Activated CD8-positive, alpha-beta T cell treated with anti-CD3 and anti-CD28 coated beads, Interleukin-2, amount 10 ng/mL, durations not matched to agents 7 days and 5 days (primary cell): Measurements from ENCODE around the gene PTPN1. TPM values are rescaled to one million over a fixed set of nuclear protein-coding genes. Genes with fewer than 3 reads are reported as not detected.

Experiments
- ATAC-seq: fragments of 150-1000 bp; cut with Tn5 transposase; one replicate; pipeline ENCODE4 v1.10.0; 2021; ENCODE audit warnings: moderate library complexity
- CTCF ChIA-PET: fragments of 350-600 bp; sonication (Branson Sonifier 250); formaldehyde crosslinking; loops from one replicate; lab custom pipeline; 2021; ENCODE audit warnings: antibody characterized with exemption; lab: Charles Lee
- POLR2A ChIA-PET: fragments of 350-600 bp; sonication (Branson Sonifier 250); formaldehyde crosslinking; loops from one replicate; lab custom pipeline; 2021; ENCODE audit warnings: antibody characterized with exemption; lab: Charles Lee
- DNase-seq: peaks from one replicate; pipeline ENCODE4 v3.0.0-alpha.2; 2020
- H3K27ac Mint-ChIP-seq: one replicate; pipeline ENCODE4 v1.8.0; 2021; ENCODE audit warnings: mild to moderate bottlenecking, mixed read lengths
- H3K27me3 Mint-ChIP-seq: one replicate; pipeline ENCODE4 v1.8.0; 2021; ENCODE audit warnings: low read depth, mixed read lengths
- H3K36me3 Mint-ChIP-seq: one replicate; pipeline ENCODE4 v1.8.0; 2021; ENCODE audit warnings: low read depth, mixed read lengths
- H3K4me1 Mint-ChIP-seq: one replicate; pipeline ENCODE4 v1.8.0; 2021; ENCODE audit warnings: low read depth, mixed read lengths
- H3K4me3 Mint-ChIP-seq: one replicate; pipeline ENCODE4 v1.8.0; 2021; ENCODE audit warnings: mild to moderate bottlenecking, mixed read lengths
- H3K9me3 Mint-ChIP-seq: one replicate; pipeline ENCODE4 v1.8.0; 2022; ENCODE audit warnings: mixed read lengths; ENCODE audit not compliant: insufficient read depth
- total RNA-seq, 2 experiments: library from RNA; stranded (reverse); gene quantifications; one replicate each; pipeline ENCODE4 v1.2.3, GENCODE V29; 2021

Gene PTPN1
- total RNA-seq = 10 to 100 TPM; 59.7 to 62.5 TPM

DNA sequence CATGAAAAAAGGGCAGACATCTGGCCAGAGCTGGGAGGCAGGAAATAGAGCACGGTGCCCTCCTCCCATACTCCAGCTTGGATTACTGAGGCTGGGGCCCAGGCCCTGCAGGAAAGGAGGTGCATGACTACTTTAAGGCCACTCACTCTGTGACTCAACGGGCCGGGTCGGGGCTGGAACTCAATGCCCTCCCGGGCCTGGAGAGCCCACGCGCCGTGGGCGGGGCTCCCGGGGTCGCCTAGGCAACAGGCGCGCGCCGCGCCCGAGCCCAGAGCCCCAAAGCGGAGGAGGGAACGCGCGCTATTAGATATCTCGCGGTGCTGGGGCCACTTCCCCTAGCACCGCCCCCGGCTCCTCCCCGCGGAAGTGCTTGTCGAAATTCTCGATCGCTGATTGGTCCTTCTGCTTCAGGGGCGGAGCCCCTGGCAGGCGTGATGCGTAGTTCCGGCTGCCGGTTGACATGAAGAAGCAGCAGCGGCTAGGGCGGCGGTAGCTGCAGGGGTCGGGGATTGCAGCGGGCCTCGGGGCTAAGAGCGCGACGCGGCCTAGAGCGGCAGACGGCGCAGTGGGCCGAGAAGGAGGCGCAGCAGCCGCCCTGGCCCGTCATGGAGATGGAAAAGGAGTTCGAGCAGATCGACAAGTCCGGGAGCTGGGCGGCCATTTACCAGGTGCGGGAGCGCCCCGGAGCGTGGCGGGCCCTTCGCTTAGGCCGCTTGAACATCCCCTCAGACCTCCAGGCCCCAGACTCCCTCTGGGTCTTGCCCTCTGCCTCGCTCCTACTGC is at the start of gene PTPN1:
TSS of gene PTPN1 (plus strand) at position 461 of the 783 bp plus-strand sequence. CDS start at position 606, 145 bp downstream.
- H3K4me1 Mint-ChIP-seq = peaks cover 51% of the 10 kb centered on the region
- DNase-seq (peak; percentile 99), ATAC-seq (peak; percentile 94)
- no peaks in the 10 kb centered on the region for H3K9me3 Mint-ChIP-seq
- H3K4me3 Mint-ChIP-seq = peak within 1 kb of the TSS; percentile 96
- ChIA-PET POLR2A (interaction anchor here (0.9 to 2.7 kb wide), 11 partner anchors 8 to 526 kb away, joined by 3 to 33 read pairs (median 4); no protein-coding TSS in a partner anchor), CTCF (interaction anchor here (0.5 to 10.9 kb wide), 9 partner anchors 11 to 395 kb away, joined by 3 to 158 read pairs (median 4); no protein-coding TSS in a partner anchor)
- peaks cover 31% of the 10 kb centered on the region for H3K36me3 Mint-ChIP-seq
- H3K27ac Mint-ChIP-seq = peak within 1 kb of the TSS; percentile 93
- H3K27me3 Mint-ChIP-seq = no peaks in the 10 kb centered on the region

DNA sequence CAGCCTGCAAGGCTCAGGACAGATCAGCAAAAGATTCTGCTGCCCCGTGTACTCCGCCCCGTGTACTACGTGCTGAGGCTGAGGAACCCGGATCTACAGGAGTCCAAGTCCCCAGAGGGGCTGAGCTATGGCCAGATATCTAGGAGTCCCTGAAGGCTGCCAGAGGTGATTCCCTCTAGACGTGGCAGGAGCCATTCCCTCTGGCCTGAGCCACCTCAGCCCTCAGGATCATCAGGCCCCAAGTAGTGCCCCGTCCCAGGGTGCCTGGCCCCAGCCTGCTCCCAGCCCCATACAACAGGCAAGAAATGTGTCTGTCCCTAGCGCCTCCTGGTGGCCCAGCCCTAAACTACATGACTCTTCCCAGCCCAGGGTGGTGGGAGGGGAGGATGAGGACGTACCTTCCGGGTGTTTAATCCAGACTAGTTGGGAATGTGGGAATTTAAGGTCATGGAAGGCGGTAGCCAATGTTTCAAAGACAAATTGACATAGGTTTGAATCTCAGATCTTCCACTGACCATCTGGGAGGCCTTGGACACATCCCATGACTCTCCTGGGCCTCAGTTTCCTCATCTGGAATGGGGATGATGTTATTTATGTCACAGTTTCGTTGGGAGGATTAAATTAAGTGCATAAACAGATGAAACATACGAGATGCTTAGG is 49.4 kb upstream of the PTPN1 start:
- CTCF ChIA-PET = interaction anchor here (0.6 to 6.7 kb wide), 6 partner anchors 123 to 291 kb away, joined by 3 to 144 read pairs (median 4); partner anchors contain the start of gene CEBPB
- Mint-ChIP-seq H3K27ac (peak overlapping the region; percentile 39), H3K27me3 (peaks cover 19% of the 10 kb centered on the region), H3K4me1 (peaks cover 40% of the 10 kb centered on the region), H3K4me3 (no peak overlapping the region), H3K36me3 (no peaks in the 10 kb centered on the region), H3K9me3 (no peaks in the 10 kb centered on the region)
- DNase-seq (peak; percentile 86), ATAC-seq (peak; percentile 82)
- POLR2A ChIA-PET = no interaction called here

DNA sequence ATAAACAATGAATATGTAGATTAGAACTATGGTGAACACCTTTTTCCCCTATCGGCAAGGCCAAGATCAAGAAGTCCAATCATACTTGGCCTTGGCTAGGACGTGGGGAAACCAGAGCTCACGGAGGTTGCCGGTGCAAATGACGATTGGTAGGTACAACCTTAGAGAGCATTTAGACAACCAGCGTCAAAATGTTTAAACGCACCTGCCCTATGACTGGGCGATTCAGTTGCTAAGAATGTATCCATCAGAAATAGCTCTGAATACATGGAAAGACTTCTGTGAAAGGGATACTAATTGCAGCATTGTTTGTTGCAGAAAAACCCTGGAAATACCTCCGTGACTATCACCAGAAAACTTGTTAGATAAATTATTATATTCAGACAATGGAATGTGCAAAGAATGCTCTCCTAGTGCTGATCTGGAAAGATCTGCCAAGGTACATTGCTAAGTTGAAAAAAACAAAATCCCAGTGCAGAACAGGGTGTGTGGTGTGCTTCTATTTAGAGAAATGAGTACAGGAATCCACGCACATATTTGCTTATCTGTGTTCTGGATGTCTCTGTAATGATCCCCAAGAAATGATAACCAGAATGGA is 48.0 kb upstream of the PTPN1 start:
- DNase-seq (no peak), ATAC-seq (no peak)
- Mint-ChIP-seq H3K27ac (no peak overlapping the region), H3K9me3 (no peaks in the 10 kb centered on the region), H3K36me3 (no peaks in the 10 kb centered on the region), H3K27me3 (peaks cover 13% of the 10 kb centered on the region), H3K4me3 (no peak overlapping the region), H3K4me1 (peaks cover 26% of the 10 kb centered on the region)
- ChIA-PET CTCF (interaction anchor here (0.8 to 6.7 kb wide), 8 partner anchors 11 to 341 kb away, joined by 3 to 144 read pairs (median 6); partner anchors contain the start of gene CEBPB), POLR2A (interaction anchor here (1.1 kb wide), 1 partner anchor 273 kb away, joined by 3 read pairs; no protein-coding TSS in a partner anchor)

DNA sequence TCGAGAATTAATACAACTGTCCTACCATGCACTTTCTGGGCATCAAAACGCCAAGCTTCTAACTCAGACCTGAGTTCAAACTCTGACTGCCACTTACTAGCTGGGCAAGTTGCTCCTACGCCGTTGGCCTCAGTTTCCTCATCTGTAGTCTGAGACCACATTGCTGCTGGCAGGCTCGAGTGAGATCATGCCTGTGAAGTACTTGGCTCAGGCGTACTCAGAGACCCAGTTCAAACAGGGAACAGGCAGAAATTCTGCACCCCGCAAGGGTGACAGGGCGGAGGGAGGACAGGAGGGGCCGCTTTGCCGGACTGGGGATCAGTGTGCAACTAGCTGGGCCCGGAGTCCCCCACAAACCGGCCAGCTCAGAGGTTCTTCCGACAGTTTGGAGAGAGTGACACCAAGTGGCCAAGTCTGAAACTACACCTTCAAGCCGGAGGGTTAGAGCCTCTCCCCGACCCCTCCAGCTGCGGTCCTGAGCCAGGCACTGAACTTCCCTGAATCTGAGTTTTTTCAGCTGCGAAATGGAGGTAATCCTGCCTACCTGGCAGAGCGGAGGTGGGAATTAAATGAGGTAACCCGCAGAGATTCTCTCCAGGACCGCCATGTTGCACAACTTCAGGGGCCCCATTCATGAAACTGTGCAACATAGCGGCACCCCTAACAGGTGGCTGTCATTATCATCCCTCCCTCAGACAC is 46.0 kb upstream of the PTPN1 start:
- ATAC-seq (peak; percentile 90), DNase-seq (peak; percentile 74)
- peaks cover 22% of the 10 kb centered on the region for H3K4me1 Mint-ChIP-seq
- POLR2A ChIA-PET = interaction anchor here (0.8 kb wide), 1 partner anchor 115 kb away, joined by 3 read pairs; no protein-coding TSS in a partner anchor
- no peak overlapping the region for H3K4me3 Mint-ChIP-seq
- CTCF ChIA-PET = interaction anchor here (0.6 to 6.7 kb wide), 37 partner anchors 8 to 486 kb away, joined by 3 to 144 read pairs (median 4); partner anchors contain the start of gene CEBPB
- H3K27ac Mint-ChIP-seq = no peak overlapping the region
- H3K36me3 Mint-ChIP-seq = no peaks in the 10 kb centered on the region
- peaks cover 10% of the 10 kb centered on the region for H3K27me3 Mint-ChIP-seq
- no peaks in the 10 kb centered on the region for H3K9me3 Mint-ChIP-seq

DNA sequence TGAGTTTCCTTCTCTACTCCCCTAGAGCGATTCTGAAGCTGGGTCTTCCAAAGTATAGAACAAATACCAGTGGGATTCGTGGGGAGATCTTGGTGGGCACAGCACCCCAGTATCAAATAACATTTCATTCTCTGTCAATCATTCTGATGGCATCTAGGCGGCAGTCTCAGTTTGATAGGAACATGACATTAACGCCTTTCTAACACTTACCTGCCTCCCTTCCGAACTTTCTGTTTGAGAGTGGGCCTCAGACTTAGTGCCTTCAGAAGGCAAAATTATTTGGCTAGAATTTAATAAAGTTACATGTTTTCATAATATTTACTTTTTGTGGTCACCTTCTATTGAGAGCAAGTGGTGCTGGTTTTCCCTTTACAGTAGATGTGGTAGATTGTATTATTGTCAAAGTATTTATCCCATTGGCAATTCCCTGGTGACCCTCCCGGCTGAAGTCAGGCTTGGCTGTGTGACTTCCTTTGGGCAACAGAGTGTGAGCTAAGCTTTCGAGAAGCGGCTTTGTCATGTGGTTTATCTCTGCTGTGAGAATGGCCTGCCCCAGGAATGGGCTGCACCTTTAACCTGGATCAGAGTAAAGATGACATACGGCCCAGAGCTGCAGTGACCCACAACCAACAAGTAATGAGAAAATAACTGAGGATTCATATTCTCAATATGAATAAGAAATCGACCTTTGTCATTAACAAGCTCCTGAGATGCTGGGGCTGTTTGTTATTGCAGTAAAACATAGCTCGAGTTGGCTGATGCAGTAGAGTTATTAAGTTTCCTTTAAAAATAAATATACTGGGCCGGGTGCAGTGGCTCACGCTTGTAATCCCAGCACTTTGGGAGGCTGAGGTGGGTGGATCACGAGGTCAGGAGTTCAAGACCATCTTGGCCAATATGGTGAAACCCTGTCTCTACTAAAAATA is 45.2 kb upstream of the PTPN1 start:
- H3K36me3 Mint-ChIP-seq = no peaks in the 10 kb centered on the region
- POLR2A ChIA-PET = no interaction called here
- peaks cover 5% of the 10 kb centered on the region for H3K27me3 Mint-ChIP-seq

DNA sequence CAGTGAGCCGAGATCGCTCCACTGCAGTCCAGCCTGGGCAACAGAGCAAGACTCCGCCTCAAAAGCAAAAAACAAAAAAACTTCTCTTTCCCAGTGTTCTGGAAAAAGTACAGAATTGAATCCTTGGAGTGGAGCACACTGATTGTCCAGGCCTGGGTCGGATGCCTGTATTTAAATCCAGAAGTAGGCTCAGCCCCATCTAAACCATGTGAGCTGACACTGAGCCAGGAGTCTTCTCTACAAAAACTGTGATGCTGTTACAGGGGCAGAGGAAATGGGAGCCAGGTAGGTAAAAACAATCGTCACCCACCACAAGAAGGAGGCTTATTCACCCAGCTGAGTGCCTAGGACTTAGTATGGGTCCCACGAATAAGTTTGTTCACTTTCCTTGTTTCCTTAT is 43.0 kb upstream of the PTPN1 start:
- H3K27ac Mint-ChIP-seq = no peak overlapping the region
- no peaks in the 10 kb centered on the region for H3K36me3 Mint-ChIP-seq
- H3K4me1 Mint-ChIP-seq = peaks cover 20% of the 10 kb centered on the region
- H3K27me3 Mint-ChIP-seq = peaks cover 5% of the 10 kb centered on the region
- ChIA-PET POLR2A (interaction anchor here (1.1 to 1.6 kb wide), 2 partner anchors 17 to 276 kb away, joined by 3 to 4 read pairs; no protein-coding TSS in a partner anchor), CTCF (interaction anchor here (0.8 to 4.7 kb wide), 11 partner anchors 9 to 288 kb away, joined by 3 to 25 read pairs (median 4); partner anchors contain the start of gene CEBPB)
- DNase-seq = no peak
- H3K9me3 Mint-ChIP-seq = no peaks in the 10 kb centered on the region
- ATAC-seq = no peak
- H3K4me3 Mint-ChIP-seq = no peak overlapping the region

More for the DNA sequence above, 45.2 kb upstream of the PTPN1 start:
- ATAC-seq (no peak), DNase-seq (no peak)
- CTCF ChIA-PET = interaction anchor here (0.6 to 6.7 kb wide), 34 partner anchors 9 to 487 kb away, joined by 3 to 144 read pairs (median 4); partner anchors contain the start of gene CEBPB
- H3K4me1 Mint-ChIP-seq = peaks cover 20% of the 10 kb centered on the region
- H3K27ac Mint-ChIP-seq = no peak overlapping the region
- no peak overlapping the region for H3K4me3 Mint-ChIP-seq
- H3K9me3 Mint-ChIP-seq = no peaks in the 10 kb centered on the region

DNA sequence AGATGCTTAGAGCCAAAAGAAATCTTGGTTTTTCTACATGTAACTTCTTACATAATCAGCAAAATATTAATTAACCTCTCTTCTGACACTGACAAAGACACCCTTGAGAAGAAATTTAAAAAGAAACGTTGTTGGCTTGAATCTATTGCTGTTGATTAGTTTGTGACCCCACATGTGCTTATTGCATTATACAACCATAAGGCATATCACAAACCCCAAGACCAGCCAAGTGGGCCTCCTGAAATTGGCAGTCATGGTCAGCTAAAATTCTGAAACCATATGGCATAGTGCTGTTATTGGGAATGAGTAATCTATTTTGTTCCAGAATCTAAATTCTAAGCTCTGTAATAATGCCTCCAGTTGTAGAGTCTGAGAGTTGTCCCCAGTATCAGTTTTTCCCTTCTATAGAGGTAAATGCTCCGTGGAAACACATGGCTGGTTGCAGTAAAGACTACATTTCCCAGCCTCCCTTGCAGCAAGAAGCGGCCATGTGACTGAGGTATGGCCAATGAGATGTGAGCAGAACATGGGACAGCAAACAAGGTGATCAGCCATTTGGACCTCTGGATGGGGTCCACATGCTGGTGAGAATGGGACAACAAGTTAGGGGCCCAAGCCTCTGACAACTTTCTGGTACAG is 42.3 kb upstream of the PTPN1 start:
- Mint-ChIP-seq H3K27ac (no peak overlapping the region), H3K27me3 (peaks cover 2% of the 10 kb centered on the region), H3K4me1 (peaks cover 20% of the 10 kb centered on the region), H3K9me3 (no peaks in the 10 kb centered on the region), H3K4me3 (no peak overlapping the region), H3K36me3 (no peaks in the 10 kb centered on the region)
- DNase-seq (peak; percentile 39), ATAC-seq (no peak)
- ChIA-PET CTCF (interaction anchor here (1.0 to 2.0 kb wide), 10 partner anchors 11 to 285 kb away, joined by 3 to 10 read pairs (median 4); partner anchors contain the start of gene CEBPB), POLR2A (interaction anchor here (1.1 to 1.6 kb wide), 2 partner anchors 16 to 277 kb away, joined by 3 to 4 read pairs; no protein-coding TSS in a partner anchor)

DNA sequence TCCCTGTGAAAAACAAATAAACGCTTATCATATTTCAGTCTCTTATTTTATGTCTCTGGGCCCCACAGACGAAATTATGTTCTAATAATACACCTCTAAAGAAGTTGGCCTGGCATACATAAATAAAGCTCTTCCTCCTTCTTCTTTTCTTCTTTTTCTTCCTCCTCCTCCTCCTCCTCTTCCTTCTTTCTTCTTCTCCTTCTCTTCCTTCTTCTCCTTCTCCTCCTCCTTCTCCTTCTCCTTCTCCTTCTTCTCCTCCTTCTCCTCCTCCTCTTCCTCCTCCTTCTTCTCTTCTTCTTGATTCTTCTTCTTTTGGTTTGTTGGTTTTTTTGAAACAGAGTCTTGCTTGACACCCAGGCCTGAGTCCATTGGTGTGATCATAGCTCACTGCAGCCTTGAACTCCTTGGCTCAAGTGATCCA is 41.8 kb upstream of the PTPN1 start:
- peaks cover 23% of the 10 kb centered on the region for H3K4me1 Mint-ChIP-seq
- H3K27me3 Mint-ChIP-seq = peaks cover 2% of the 10 kb centered on the region
- CTCF ChIA-PET = interaction anchor here (1.0 to 2.0 kb wide), 10 partner anchors 10 to 290 kb away, joined by 3 to 10 read pairs (median 6); partner anchors contain the start of gene CEBPB
- no peak overlapping the region for H3K4me3 Mint-ChIP-seq
- ATAC-seq (no peak), DNase-seq (no peak)
- POLR2A ChIA-PET = interaction anchor here (1.6 kb wide), 1 partner anchor 15 kb away, joined by 4 read pairs; no protein-coding TSS in a partner anchor
- no peaks in the 10 kb centered on the region for H3K36me3 Mint-ChIP-seq
- no peaks in the 10 kb centered on the region for H3K9me3 Mint-ChIP-seq
- H3K27ac Mint-ChIP-seq = no peak overlapping the region

DNA sequence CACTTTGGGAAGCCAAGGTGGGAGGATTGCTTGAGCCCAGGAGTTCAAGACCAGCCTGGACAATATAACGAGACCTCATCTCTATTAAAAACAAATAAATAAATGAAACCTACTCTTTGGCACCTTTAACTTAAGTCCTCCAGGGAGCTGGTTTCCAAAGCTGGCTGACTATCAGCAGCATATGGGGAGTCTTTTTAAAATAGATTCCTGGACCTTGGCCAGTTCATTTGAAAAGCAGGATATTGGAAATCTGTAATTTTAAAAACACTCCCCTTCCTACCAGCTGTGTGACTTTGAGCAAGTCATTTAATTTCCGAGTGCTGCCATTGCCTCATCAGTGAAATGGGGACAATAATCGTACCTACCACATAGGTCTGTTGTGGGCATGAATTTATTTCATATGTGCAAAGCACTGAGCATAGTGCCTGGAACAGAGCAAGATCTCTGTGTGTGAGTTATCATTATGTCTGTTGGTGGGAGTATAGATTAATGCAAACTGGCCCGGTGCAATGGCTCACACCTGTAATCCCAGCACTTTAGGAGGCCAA is 40.9 kb upstream of the PTPN1 start:
- Mint-ChIP-seq H3K27ac (no peak overlapping the region), H3K36me3 (no peaks in the 10 kb centered on the region), H3K4me3 (no peak overlapping the region), H3K27me3 (peaks cover 2% of the 10 kb centered on the region), H3K4me1 (peaks cover 17% of the 10 kb centered on the region), H3K9me3 (no peaks in the 10 kb centered on the region)
- DNase-seq (no peak), ATAC-seq (no peak)
- ChIA-PET CTCF (interaction anchor here (1.3 to 2.0 kb wide), 6 partner anchors 14 to 290 kb away, joined by 4 to 7 read pairs (median 6); no protein-coding TSS in a partner anchor), POLR2A (no interaction called here)
